NCI-H2227 treated with DMSO at 0.1 percent for 48 hours (cell line): ENCODE measurements around the gene TEX54.
A peak's percentile ranks its signal among the peaks of the same experiment; 100 is the strongest.
"Not testable (repeated sequence)": the region's sequence is repeated elsewhere in the genome, so short reads cannot be mapped to it uniquely, and the experiment has no call there.

Experiments used
- DNase-seq: peaks from one replicate; lab custom pipeline; 2025; lab: John Stamatoyannopoulos, UW

The TEX54 gene

DNA sequence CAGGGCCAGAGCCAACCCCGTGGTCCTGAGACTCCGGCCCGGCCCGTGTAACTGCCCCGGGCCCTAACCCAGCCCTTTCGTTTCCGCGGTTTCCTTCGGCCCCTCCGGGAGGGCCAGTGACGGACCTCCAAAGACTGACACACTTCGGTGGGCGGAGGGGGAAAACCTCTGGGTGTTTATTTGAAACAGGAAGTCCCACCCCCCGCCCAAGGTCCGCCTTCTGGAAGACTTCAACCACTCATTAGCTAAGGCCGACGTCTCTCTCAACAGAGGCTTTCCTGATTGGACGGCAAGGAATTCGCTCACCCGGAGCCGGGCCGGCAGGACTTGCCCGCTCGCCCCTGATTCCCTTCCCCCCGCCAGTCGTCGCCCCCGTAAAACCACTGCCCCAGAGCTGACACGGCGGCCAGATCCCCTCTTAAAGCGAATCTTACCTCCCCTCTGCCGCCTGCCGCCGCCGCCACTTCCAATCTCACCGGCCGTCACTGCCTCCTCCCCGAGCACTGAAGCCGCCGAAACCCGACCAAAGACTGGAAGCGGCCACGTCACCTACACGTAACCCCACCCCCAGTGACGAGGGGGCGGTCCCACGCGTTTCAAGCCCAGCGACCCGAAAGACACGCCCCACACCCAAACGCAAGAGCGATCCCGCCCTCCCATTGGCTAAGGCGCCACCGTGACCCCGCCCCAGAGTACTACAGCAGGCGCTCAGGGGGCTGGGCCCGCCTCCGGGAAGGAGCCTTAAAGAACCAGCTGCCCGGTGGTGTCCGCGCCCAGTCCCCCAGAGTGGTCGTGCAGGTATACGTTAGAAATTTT, 913 bp downstream of the TEX54 start, which contains the start of gene STX5:
Gene STX5 (minus strand): TSS at position 532 of the 816 bp plus-strand sequence. CDS start 808 bp downstream, outside the sequence.
- DNase-seq, result peak; percentile 98

DNA sequence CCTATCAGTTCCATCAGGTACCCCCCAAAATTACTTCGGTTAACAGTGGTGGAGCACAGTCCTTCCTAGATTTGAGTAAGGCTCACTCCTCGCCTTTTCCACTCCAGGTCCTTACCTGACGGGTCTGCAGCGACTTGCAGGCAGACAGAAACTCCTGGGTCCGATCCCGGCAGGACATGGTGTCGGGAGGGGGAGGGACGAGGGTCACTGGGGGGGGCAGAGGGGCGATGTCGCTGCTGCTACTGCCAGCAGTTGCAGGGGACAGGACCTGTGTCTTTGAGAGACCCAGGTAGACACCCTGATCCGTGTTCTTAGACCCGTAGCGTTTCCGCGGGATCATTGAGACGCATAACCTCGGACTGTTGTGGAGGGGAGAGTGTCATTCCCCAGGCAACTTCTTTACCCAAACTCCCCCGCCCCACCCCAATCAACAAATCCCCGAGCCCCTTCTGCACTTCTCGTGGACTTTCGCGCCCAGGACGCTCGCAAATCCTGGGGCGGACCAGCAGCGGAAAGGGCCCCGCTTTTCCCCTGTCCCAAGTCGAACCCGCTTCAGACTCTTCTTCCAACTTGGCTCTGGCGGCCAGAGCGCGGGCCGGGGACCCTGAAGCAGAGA, 1.6 kb downstream of the TEX54 start:
- peak; percentile 63 for DNase-seq

DNA sequence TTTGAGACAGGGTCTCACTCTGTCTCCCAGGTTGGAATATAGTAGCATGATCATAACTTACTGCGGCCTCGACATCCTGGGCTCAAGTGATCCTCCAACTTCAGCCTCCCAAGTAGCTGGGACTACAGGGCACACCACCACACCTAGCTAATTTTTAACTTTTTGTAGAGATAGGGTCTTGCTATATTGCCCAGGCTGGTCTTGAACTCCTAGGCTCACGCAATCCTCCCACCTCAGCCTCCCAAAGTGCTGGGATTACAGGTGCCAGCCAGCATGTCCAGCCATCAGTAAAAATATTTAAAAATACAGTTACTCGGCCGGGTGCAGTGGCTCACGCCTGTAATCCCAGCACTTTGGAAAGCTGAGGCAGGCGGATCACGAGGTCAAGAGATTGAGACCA, 4.5 kb downstream of the TEX54 start:
- not testable (repeated sequence) for DNase-seq

DNA sequence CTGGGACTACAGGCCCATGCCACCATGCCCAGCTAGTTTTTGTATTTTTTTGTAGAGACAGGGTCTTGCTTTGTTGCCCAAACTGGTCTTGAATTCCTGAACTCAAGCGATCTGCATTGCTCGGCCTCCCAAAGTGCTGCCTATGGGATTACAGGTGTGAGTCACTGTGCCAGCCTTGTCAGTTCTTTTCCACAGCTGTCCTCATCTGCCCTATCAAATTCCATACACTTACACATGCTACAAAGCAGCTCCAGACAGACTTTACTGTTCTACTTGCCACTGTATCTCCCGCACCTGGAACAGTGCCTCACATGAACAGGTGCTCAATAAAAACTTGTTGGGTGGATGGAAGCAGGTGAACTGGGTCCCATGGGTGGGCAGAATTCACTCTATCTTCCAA, 9.0 kb downstream of the TEX54 start:
- DNase-seq, result no peak

DNA sequence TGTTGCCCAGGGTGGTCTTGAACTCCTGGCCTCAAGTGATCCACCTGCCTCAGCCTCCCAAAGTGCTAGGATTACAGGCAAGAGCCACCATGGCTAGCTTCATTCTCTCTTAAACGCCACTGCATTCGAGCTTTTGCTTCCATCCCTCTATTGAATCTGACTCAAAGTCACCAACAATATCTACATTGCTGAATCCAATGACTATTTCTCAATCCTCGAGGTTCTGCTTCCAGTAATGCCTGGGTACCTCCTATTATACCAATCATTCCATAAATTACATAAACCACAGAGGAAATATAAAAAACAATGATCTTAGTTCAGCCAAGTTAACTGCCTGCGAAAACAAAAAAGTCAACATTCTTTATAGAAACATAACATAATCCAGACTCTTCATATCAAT, 15.5 kb downstream of the TEX54 start:
- no peak for DNase-seq

DNA sequence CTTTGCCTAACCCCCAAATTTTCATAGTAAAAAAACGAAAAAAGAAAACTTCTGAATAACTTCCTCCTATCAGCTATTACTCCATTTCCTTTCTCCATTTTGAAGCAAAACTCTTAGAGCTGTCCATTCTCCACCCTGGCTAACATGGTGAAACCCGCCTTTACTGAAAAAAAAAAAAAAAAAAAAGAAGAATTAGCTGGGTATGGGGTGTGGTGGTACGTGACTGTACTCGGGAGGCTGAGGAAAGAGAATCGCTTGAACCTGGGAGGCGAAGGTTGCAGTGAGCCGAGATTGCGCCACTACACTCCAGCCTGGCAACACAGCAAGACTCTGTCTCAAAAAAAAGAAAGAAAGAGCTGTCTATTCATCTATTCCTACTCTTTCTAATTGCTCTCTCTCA, 16.1 kb downstream of the TEX54 start:
- DNase-seq, result no peak

DNA sequence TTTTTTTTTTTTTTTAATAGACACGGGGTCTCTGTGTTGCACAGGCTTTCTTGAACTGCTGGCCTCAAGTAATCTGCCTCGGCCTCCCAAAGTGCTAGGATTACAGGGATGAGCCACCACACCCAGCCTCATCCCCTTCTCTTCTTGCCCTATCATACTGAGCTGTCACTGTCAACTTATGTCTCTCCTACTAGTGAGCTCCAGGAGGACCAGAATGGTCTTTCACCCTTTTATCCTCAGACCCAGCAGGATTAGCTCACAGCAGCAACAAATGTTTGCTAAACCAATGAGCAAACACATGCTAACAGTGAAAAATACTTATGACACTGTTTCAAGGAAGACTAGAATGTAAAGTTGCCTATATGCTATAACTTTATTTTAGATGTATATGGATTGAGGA, 21.0 kb downstream of the TEX54 start:
- DNase-seq, result no peak

DNA sequence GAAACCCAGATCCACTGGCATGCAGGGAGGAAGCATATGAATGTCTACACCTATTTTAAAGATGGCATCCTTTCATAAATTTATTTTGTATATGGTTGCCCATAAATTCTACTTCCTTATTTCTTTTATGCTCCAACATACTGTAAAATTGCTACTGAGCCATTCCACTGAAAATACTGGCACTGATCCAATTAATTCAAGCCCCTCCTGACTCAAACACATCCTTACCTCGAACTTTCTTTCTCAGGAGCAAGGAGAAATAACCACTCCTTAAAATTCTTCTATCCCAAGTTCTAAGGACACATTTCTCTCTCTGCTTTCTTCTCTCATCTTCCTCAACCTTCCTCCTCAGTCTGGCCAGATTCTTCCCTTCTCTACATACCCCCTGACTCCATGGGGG, 21.9 kb downstream of the TEX54 start:
- DNase-seq, result no peak

DNA sequence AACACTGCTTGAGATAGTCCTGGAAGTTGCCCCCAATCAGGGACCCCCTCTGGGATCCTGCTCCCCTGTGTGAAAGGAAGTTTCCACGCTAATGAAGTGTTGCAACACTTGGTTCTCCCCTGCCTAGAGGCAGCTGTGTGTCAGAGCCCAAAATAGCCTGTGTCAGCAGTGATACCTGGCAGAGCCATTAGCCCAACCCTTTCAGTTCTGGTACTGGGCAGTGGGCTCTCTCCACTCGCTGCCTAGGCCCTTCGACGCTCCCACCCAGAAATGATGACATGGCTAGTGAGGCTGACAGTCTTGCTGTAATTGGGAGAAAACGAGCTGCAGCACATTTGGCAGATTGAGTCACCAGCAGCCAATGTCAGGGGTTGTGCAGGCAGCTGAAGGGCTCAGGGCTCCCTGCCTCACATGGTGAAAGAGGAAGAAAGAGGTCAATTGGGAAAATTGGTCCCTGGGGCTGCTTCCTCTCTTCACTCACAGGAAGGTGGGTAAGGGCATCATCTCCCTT, 26.0 kb downstream of the TEX54 start:
- peak; percentile 16 for DNase-seq

DNA sequence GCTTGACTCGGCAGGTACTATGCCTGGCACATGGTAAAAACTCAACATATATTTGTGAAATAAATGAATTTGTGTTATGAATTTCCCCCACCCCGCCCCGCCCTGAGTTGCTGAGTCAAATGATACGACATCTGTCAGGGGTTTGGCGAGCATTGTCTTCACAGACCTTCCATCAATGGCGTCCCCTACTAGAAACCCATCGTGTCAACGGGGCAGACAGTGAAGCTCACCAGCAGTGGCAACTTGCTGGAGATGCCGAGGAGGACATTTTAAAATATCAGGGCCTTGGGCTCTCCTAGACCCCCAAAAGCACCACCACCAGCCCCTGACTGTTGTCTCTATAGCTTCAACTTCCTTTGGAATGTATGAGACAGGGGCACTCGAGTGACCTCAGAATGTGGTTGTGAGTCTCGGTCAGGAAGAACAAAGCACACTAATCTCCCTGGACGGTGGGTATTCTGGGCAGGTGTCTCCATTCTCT, 26.6 kb downstream of the TEX54 start:
- DNase-seq, result no peak

DNA sequence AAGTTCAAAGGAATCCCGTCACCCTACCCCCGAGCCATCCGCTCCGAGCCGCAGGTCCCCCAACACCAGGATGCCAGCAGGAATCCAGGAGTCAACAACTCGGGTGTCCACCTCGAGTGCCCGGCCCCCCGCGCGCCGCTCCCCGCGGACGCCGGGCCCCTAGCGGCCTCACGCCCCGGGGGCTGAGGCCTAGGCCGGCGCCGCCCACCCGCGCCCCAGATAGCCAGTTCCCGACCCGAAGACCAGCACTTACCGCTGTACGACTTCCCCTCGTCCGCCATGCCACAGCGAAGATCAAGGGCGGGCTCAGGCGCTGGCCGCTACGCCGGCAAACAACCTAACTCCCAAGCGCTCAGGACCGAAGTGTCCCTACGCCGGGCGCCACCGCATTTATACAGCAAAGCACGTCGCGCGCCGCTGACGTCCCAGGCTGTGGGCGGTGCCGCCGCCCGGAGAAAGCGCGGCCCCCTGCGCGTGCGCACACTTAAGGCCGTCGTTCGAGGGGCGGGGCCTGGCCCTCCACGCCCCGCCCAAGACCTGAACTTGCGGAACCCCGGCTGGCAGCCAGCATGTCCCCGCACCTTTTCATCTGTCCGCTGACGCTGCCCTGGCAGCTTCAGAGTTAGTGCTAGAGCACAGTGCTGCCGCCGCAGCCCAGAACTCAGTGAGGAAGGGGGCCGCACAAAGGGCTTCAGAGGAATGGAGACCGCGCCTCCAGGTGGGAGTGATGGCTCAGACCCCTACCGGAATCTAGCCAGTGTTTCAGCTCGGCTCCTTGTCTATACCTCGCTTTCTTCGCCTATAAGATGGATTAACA, 27.4 kb downstream of the TEX54 start, which contains the start of gene NXF1:
Gene NXF1 (minus strand): TSS at position 365 of the 817 bp plus-strand sequence. CDS start 84 bp downstream, at position 281.
- peak; percentile 94 for DNase-seq

DNA sequence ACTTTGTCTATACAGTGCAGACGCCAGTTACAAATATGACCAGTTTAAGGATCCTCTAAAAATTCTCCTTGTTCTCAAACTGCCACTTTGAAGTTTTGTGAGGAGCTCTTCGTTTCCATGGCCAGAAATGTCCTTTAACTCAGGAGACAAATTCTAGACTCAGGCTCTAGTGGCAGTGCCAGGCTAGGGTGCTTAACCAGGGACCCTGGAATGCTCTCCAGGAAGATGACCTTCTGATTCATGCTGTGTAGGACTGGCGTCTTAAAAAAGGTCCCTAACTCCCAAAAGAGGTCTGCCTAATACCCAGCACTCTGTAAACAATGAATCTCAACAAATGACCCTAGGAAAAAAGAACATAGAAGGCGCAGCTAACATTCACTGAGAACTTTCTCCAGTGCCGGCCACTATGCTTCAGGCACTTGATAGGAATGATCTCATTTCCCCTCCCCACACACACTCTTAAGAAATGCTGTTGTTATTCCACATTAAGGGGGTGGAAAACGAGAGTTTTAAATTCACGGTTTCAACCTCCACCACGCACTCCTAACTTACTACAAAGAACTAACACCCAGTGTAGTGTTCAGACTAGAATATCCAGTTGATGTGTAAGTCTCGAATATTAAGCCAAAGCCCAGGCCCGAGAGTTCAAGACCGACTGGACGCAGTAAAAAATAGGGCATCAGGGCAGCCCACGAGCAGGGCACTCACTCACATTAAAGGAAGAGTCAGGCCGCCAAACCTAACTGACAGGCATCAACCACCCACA, 28.1 kb downstream of the TEX54 start:
- DNase-seq, result no peak

DNA sequence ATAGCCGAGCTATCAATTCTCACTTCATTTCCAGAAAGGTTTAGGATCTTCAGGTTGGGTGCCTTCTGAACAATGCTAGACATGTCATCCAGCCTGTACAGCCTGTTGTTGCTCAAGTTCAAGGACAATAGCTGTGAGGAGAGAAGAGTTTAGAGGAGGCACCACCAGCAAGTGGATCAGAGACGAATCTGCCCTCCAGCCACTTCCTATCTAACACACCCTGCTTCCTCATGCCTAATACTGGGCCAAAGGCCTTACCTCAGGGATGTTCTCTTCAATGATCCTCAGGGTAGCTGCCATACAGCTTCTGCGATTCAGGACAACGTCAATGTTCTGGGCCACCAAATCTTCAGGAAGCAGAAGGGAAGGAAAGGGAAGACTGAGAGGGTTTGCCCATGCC, 31.6 kb downstream of the TEX54 start:
- DNase-seq, result no peak

DNA sequence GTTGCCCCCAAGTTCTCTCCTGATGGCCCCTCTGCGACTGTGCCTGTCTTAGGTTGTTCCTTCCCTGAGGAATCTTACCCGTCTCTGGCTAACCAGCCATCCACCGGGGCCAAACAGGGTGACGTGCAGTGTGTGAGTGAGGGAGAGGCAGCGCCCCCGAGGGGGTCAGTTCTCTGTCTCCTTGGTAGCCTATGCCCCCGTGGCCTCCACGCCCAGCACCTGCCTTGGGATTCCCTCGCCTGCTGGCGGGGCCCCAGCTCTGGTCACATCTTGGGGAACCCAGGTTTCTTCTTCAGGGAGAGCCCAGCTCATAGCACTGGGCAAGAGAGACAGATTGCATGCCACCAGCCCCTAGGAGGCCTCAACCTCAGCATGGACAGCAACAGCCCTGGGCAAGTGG, 33.2 kb downstream of the TEX54 start:
- no peak for DNase-seq

DNA sequence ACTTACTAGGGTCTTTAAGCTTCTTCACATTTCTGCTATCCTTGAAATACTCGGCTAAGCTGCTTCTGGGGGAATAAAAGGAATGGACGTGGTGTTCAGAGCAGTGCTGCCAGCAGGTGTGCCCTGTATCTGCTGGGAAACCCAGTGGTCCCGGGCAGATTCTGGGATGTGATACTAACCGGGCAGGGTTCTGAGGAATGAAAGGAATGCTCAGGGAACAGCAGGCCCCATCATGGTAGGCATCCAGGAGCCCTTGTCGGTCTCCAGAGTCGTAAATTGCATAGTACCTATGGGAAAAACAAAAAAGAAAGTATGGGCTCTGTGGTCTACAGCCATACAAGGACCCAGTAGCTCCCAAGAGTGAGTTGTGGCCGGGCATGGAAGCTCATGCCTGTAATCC, 36.4 kb downstream of the TEX54 start:
- DNase-seq, result no peak

DNA sequence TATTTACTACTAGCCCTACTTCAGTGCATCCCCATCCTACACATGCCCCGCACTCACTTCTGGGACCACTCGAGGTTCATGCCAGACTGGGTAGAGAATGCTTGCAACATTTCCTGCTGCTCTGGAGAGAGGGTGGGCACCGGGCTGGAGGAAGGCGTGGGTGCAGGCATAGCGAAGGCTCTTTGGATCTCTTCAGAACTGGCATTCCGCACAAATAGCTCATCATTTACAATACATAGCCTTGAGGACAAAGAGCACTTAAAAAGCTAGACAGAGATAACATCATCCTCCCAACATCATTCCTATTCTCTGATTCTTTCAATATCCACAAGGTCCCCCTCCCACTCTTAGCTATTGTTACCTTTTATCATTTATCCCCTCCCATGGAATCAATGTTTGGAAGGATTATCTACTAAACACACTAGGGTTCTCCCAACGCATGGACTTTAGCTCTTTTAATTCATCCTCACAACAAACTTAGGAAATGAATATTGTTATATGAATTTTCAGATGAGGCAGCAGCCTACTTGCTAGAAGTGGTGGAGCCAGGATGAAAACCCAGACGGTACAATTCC, 38.4 kb downstream of the TEX54 start:
- DNase-seq, result no peak

DNA sequence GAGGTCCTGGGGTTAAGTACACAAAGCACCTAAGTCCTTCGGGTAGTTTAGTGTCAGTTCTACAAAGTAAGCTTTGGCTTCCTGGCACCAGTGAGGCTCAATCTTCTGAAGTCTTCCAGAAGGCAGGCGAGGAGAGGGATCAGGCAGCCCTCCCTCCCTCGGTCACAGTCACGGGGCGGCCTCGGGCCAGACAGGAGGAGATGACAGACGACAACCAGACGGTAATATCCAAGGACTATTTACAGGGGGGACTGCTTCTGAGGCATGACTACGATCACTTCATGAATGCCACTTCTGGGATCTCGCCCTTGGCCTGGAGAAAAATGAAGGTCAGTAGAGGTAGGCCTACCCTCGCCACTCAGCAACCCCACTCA, 40.5 kb downstream of the TEX54 start:
- DNase-seq, result no peak

DNA sequence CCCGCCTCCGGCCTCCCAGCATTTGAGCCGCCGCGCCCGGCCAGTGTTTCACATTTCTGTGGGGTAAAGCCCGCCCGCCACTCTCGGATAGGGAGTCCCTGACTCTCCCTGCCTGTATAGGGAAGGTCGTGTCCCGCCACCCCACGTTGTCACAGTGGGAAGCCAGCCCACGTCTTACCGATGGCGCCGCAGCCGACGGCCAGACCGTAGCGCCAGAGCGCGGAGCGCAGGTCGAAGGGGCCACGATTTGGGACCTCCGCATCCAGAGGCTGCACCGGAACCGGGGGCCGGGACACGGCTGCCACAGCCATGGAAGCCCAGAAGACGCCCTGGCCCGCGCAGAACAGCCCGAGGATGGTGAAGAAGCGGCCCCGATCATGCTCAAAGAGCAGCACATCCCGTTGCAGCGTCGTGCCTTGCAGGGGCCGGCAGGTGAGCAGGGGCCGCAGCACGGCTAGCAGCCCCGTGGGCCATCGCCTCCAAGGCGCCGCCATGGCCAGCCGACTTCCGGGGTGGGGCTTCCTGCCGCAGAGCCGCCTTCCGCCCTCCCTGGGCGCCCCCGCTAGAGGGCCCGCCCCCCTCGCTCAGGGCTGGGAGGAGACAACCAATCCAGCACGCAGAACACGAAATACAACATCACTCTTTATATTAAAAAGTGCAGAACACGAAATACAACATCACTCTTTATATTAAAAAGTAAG, 41.0 kb downstream of the TEX54 start, which contains the start of gene TMEM223:
Gene TMEM223 (minus strand): TSS at position 506 of the 701 bp plus-strand sequence. CDS start 12 bp downstream, at position 494.
- peak; percentile 90 for DNase-seq

DNA sequence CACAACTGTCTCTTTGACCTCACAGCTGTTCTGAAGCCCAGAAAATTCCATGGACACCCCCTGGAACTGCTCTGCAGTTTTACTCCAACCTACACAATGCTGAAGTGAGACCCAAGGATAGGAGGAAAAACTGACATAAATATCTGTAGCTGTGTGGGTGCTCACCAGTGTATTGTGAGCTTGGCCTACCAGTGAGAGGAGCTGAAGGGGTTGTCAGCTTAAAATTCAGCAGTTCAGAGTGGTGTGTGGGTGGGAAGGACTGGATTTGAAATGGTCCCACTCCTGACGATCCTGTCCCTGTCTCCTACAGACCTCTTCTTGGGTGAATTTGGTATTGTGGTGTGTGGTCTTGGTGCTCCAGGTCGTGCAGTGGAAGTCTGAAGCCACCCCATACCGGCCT, 43.1 kb downstream of the TEX54 start:
- DNase-seq, result no peak

DNA sequence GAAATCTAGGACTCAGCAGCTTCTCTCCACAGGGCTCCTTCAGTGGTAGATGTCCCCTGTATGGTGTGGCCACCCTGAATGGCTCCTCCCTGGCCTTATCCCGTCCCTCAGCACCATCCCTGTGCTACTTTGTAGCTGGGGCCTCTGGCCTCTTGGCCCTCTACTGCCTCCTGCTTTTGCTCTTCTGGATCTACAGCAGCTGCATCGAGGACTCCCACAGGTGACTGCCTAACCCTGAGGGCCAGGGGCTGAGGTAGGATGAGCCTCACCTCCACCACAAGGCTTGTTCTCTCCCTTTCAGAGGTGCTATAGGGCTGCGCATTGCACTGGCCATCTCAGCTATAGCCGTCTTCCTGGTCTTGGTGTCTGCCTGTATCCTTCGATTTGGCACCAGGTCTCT, 43.6 kb downstream of the TEX54 start:
- no peak for DNase-seq
